IPS-NIHi7 (cell line): ENCODE data around the gene FXYD7.
"Not testable (repeated sequence)": the region's sequence is repeated elsewhere in the genome, so short reads cannot be mapped to it uniquely, and the experiment has no call there.

Experiments used
- DNase-seq: peaks from one replicate; pipeline ENCODE4 v3.0.0; 2012; ENCODE audit warnings: mixed read lengths; ENCODE audit errors: extremely low spot score

FXYD7 gene

GRCh38 chr19:35143231-35143715, at the start of gene FXYD7:
TSS of gene FXYD7 (plus strand) at chr19:35143255. CDS start at chr19:35143334, 79 bp downstream.
- no peak for DNase-seq

- DNase-seq, result no peak
Observed at GRCh38 chr19:35093430-35093829, 49.6 kb upstream of the FXYD7 start.

- no peak for DNase-seq
Observed at GRCh38 chr19:35093941-35094647, 49.0 kb upstream of the FXYD7 start.

GRCh38 chr19:35094656-35095055, 48.4 kb upstream of the FXYD7 start:
- DNase-seq, result no peak

- no peak for DNase-seq
Observed at GRCh38 chr19:35095667-35096368, 47.2 kb upstream of the FXYD7 start.

- DNase-seq, result no peak
Observed at GRCh38 chr19:35098413-35099049, 44.5 kb upstream of the FXYD7 start.

GRCh38 chr19:35099155-35099896, 43.7 kb upstream of the FXYD7 start:
- no peak for DNase-seq

- DNase-seq, result no peak
Observed at GRCh38 chr19:35099897-35100275, 43.2 kb upstream of the FXYD7 start.

GRCh38 chr19:35100588-35101533, 42.2 kb upstream of the FXYD7 start:
- DNase-seq, result no peak

- not testable (repeated sequence) for DNase-seq
Observed at GRCh38 chr19:35101949-35102348, 41.1 kb upstream of the FXYD7 start.

- DNase-seq, result not testable (repeated sequence)
Observed at GRCh38 chr19:35103614-35104013, 39.4 kb upstream of the FXYD7 start.

GRCh38 chr19:35104361-35104760, 38.7 kb upstream of the FXYD7 start:
- DNase-seq, result no peak

- no peak for DNase-seq
Observed at GRCh38 chr19:35105047-35105410, 38.0 kb upstream of the FXYD7 start.

GRCh38 chr19:35105411-35106290, 37.4 kb upstream of the FXYD7 start:
- no peak for DNase-seq

GRCh38 chr19:35106291-35106583, 36.8 kb upstream of the FXYD7 start:
- no peak for DNase-seq

- no peak for DNase-seq
Observed at GRCh38 chr19:35106898-35107541, 36.0 kb upstream of the FXYD7 start.

GRCh38 chr19:35107545-35107944, 35.5 kb upstream of the FXYD7 start:
- no peak for DNase-seq

- no peak for DNase-seq
Observed at GRCh38 chr19:35108730-35109129, 34.3 kb upstream of the FXYD7 start.

GRCh38 chr19:35109395-35110112, 33.5 kb upstream of the FXYD7 start:
- no peak for DNase-seq
